ENCODE results near the gene PLOD1.
"Not testable (repeated sequence)": the region's sequence is repeated elsewhere in the genome, so short reads cannot be mapped to it uniquely, and the experiment has no call there.

Gene PLOD1

GRCh38 chr1:11888206-11888876 is 46.2 kb upstream of the PLOD1 start:
- Histone ChIP-seq H3K36me3 (ENCODE audit: low read depth) (no peaks in the 10 kb centered on the region), H3K4me3 (ENCODE audit: severe bottlenecking) (no peak overlapping the region), H3K9me3 (ENCODE audit: severe bottlenecking) (no peaks in the 10 kb centered on the region), H3K4me1 (ENCODE audit: insufficient read depth, poor library complexity, severe bottlenecking) (no peaks in the 10 kb centered on the region), H3K27me3 (ENCODE audit: insufficient read depth, poor library complexity, severe bottlenecking) (no peaks in the 10 kb centered on the region), H3K27ac (ENCODE audit: poor library complexity, severe bottlenecking) (no peak overlapping the region)
- TF ChIP-seq CTCF (IDR thresholded peaks at IDR 0.05; ENCODE audit: poor library complexity, severe bottlenecking) = no peak
- no peak for ATAC-seq (ENCODE audit: low read depth)
- no peak for DNase-seq (ENCODE audit: low spot score)

GRCh38 chr1:11888877-11889208 is 45.7 kb upstream of the PLOD1 start:
- Histone ChIP-seq H3K9me3 (ENCODE audit: severe bottlenecking) (no peaks in the 10 kb centered on the region), H3K27ac (ENCODE audit: poor library complexity, severe bottlenecking) (no peak overlapping the region), H3K4me3 (ENCODE audit: severe bottlenecking) (no peak overlapping the region), H3K27me3 (ENCODE audit: insufficient read depth, poor library complexity, severe bottlenecking) (no peaks in the 10 kb centered on the region), H3K4me1 (ENCODE audit: insufficient read depth, poor library complexity, severe bottlenecking) (no peaks in the 10 kb centered on the region), H3K36me3 (ENCODE audit: low read depth) (no peaks in the 10 kb centered on the region)
- no peak for TF ChIP-seq CTCF (IDR thresholded peaks at IDR 0.05; ENCODE audit: poor library complexity, severe bottlenecking)
- no peak for DNase-seq (ENCODE audit: low spot score)
- ATAC-seq (ENCODE audit: low read depth) = no peak

GRCh38 chr1:11891433-11892186 is 42.9 kb upstream of the PLOD1 start:
- Histone ChIP-seq H3K27me3 (ENCODE audit: insufficient read depth, poor library complexity, severe bottlenecking) (no peaks in the 10 kb centered on the region), H3K36me3 (ENCODE audit: low read depth) (no peaks in the 10 kb centered on the region), H3K4me3 (ENCODE audit: severe bottlenecking) (no peak overlapping the region), H3K9me3 (ENCODE audit: severe bottlenecking) (no peaks in the 10 kb centered on the region), H3K27ac (ENCODE audit: poor library complexity, severe bottlenecking) (no peak overlapping the region), H3K4me1 (ENCODE audit: insufficient read depth, poor library complexity, severe bottlenecking) (no peaks in the 10 kb centered on the region)
- TF ChIP-seq CTCF (IDR thresholded peaks at IDR 0.05; ENCODE audit: poor library complexity, severe bottlenecking) = no peak
- no peak for ATAC-seq (ENCODE audit: low read depth)
- no peak for DNase-seq (ENCODE audit: low spot score)

- no peaks in the 10 kb centered on the region for H3K4me1 ChIP-seq (ENCODE audit: insufficient read depth, poor library complexity, severe bottlenecking)
- no peak for DNase-seq (ENCODE audit: low spot score)
- H3K4me3 ChIP-seq (ENCODE audit: severe bottlenecking) = no peak overlapping the region
- no peak overlapping the region for H3K27ac ChIP-seq (ENCODE audit: poor library complexity, severe bottlenecking)
- H3K36me3 ChIP-seq (ENCODE audit: low read depth) = no peaks in the 10 kb centered on the region
- peak; percentile 88 for ATAC-seq (ENCODE audit: low read depth)
- peaks cover 16% of the 10 kb centered on the region for H3K27me3 ChIP-seq (ENCODE audit: insufficient read depth, poor library complexity, severe bottlenecking)
- H3K9me3 ChIP-seq (ENCODE audit: severe bottlenecking) = no peaks in the 10 kb centered on the region
- peak; percentile 85 for TF ChIP-seq CTCF (IDR thresholded peaks at IDR 0.05; ENCODE audit: poor library complexity, severe bottlenecking)
These were observed 40.6 kb upstream of the PLOD1 start for GRCh38 chr1:11893907-11894251.

GRCh38 chr1:11894501-11894900 is 40.0 kb upstream of the PLOD1 start:
- H3K9me3 ChIP-seq (ENCODE audit: severe bottlenecking); H3K27ac ChIP-seq (ENCODE audit: poor library complexity, severe bottlenecking); H3K4me1 ChIP-seq (ENCODE audit: insufficient read depth, poor library complexity, severe bottlenecking); ATAC-seq (ENCODE audit: low read depth); H3K36me3 ChIP-seq (ENCODE audit: low read depth); H3K4me3 ChIP-seq (ENCODE audit: severe bottlenecking); DNase-seq (ENCODE audit: low spot score): not testable (repeated sequence)
- H3K27me3 ChIP-seq (ENCODE audit: insufficient read depth, poor library complexity, severe bottlenecking) = peaks cover 22% of the 10 kb centered on the region

Data from RWPE2 (cell line).